Measurements from ENCODE around the gene HPD. TPM values are rescaled to one million over a fixed set of nuclear protein-coding genes. Genes with fewer than 3 reads are reported as not detected.
"Not testable (repeated sequence)": the region's sequence is repeated elsewhere in the genome, so short reads cannot be mapped to it uniquely, and the experiment has no call there.

HPD gene
- total RNA-seq, 1 donor from 2014 or later: not detected

GRCh38 chr12:121793838-121794533 lies 64.7 kb downstream of the HPD start:
- Mint-ChIP-seq H3K4me1 (ENCODE audit: unreplicated experiment) (peaks cover 48% of the 10 kb centered on the region), H3K36me3 (ENCODE audit: unreplicated experiment) (peaks cover 10% of the 10 kb centered on the region), H3K27me3 (ENCODE audit: unreplicated experiment) (no peaks in the 10 kb centered on the region), H3K4me3 (ENCODE audit: unreplicated experiment) (peak overlapping the region; percentile 70), H3K9me3 (ENCODE audit: unreplicated experiment) (no peaks in the 10 kb centered on the region), H3K27ac (ENCODE audit: unreplicated experiment) (peak overlapping the region; percentile 95)
- DNase-seq (ENCODE audit: extremely low spot score, unreplicated experiment): peak; percentile 96
- peak; percentile 100 for TF ChIP-seq CTCF (IDR thresholded peaks at IDR 0.05)

- no peak for TF ChIP-seq CTCF (IDR thresholded peaks at IDR 0.05)
- Mint-ChIP-seq H3K36me3 (ENCODE audit: unreplicated experiment) (peaks cover 7% of the 10 kb centered on the region), H3K27me3 (ENCODE audit: unreplicated experiment) (no peaks in the 10 kb centered on the region), H3K4me1 (ENCODE audit: unreplicated experiment) (peaks cover 43% of the 10 kb centered on the region), H3K4me3 (ENCODE audit: unreplicated experiment) (peak within 1 kb of the TSS; percentile 70), H3K9me3 (ENCODE audit: unreplicated experiment) (no peaks in the 10 kb centered on the region), H3K27ac (ENCODE audit: unreplicated experiment) (peak within 1 kb of the TSS; percentile 95)
- DNase-seq (ENCODE audit: extremely low spot score, unreplicated experiment): no peak
Observed at GRCh38 chr12:121793440-121793837, 65.2 kb downstream of the HPD start, which contains the start of gene RHOF. Gene RHOF, minus strand, starts transcription at chr12:121793688. Its CDS starts 55 bp downstream, at chr12:121793633.

- no peak for DNase-seq (ENCODE audit: extremely low spot score, unreplicated experiment)
- H3K27me3 Mint-ChIP-seq (ENCODE audit: unreplicated experiment): no peaks in the 10 kb centered on the region
- peak overlapping the region; percentile 51 for H3K4me3 Mint-ChIP-seq (ENCODE audit: unreplicated experiment)
- TF ChIP-seq CTCF (IDR thresholded peaks at IDR 0.05): no peak
- H3K27ac Mint-ChIP-seq (ENCODE audit: unreplicated experiment): no peak overlapping the region
- H3K4me1 Mint-ChIP-seq (ENCODE audit: unreplicated experiment): peaks cover 37% of the 10 kb centered on the region
- H3K36me3 Mint-ChIP-seq (ENCODE audit: unreplicated experiment): peaks cover 4% of the 10 kb centered on the region
- no peaks in the 10 kb centered on the region for H3K9me3 Mint-ChIP-seq (ENCODE audit: unreplicated experiment)
Observed at GRCh38 chr12:121792607-121793439, 65.8 kb downstream of the HPD start.

GRCh38 chr12:121791671-121792551 lies 66.7 kb downstream of the HPD start:
- no peaks in the 10 kb centered on the region for H3K27me3 Mint-ChIP-seq (ENCODE audit: unreplicated experiment)
- H3K9me3 Mint-ChIP-seq (ENCODE audit: unreplicated experiment): no peaks in the 10 kb centered on the region
- H3K4me3 Mint-ChIP-seq (ENCODE audit: unreplicated experiment): no peak overlapping the region
- H3K36me3 Mint-ChIP-seq (ENCODE audit: unreplicated experiment): peaks cover 4% of the 10 kb centered on the region
- H3K4me1 Mint-ChIP-seq (ENCODE audit: unreplicated experiment): peaks cover 31% of the 10 kb centered on the region
- TF ChIP-seq CTCF (IDR thresholded peaks at IDR 0.05): no peak
- no peak overlapping the region for H3K27ac Mint-ChIP-seq (ENCODE audit: unreplicated experiment)
- DNase-seq (ENCODE audit: extremely low spot score, unreplicated experiment): no peak

- H3K9me3 Mint-ChIP-seq (ENCODE audit: unreplicated experiment); H3K36me3 Mint-ChIP-seq (ENCODE audit: unreplicated experiment); DNase-seq (ENCODE audit: extremely low spot score, unreplicated experiment); H3K4me3 Mint-ChIP-seq (ENCODE audit: unreplicated experiment); H3K27me3 Mint-ChIP-seq (ENCODE audit: unreplicated experiment); H3K27ac Mint-ChIP-seq (ENCODE audit: unreplicated experiment): not testable (repeated sequence)
- peaks cover 30% of the 10 kb centered on the region for H3K4me1 Mint-ChIP-seq (ENCODE audit: unreplicated experiment)
Observed at GRCh38 chr12:121790785-121791184, 67.9 kb downstream of the HPD start.

Measured in osteocyte (in vitro differentiated cells).